Limb (tissue), 2 donors: ENCODE measurements around the gene ARHGEF17.

Experiments used
- DNase-seq, 2 donors: peaks; one replicate each; pipeline ENCODE4 v3.0.0-alpha.2; 2016; ENCODE audit errors: extremely low spot score in 2 of 2

ARHGEF17 gene

DNA sequence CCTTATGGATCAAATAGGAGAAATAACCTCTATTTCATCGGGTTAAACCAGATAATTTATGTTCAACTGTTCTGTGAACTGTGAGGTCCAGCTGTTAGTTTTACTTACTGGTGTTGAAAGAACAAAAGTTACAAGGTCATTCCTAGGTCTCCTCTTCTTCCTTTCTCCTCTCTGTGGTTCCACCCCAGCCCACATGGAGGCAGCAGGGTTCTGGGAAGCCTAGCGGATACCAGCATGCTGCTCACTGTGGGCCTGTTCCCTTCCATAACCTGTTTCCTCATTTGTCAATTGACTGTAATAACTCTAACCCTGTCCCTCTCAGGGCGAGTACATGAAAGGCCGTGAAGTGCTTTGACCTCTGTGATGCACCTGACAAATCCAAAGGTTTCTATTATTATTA lies 96.0 kb downstream of the ARHGEF17 start:
- peak; percentile 37 to 45 for DNase-seq

DNA sequence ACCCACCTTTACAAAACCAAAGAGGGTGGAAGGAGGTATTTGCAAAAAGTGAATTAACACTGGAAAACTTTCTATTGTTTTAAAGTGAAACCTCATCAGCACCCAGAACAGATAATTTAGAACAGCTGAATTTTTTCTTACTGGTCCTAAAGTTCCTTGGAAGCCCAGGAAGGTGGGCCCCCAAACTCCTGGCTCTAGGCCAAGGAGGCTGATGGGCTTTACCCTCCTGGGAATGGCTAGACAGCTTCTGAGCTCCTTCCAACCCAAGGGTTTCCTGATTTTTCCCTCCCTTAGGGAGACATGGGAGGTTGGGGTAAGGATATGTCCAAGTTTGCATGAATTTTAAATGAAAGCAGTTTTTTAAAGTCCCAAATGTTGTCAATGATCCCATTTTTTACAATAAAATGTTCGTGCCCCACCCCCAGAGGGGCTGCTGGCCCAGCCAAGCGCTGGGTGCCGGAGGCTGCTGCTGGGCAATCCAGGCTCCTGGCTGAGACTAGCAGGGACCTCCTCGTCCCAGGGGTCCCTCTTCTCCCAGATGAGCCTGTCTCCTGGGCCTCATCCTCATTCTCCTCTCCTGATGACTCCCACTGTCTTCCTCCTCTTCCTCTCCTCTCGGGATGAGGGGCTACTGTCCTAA lies 96.5 kb downstream of the ARHGEF17 start:
- no peak for DNase-seq

DNA sequence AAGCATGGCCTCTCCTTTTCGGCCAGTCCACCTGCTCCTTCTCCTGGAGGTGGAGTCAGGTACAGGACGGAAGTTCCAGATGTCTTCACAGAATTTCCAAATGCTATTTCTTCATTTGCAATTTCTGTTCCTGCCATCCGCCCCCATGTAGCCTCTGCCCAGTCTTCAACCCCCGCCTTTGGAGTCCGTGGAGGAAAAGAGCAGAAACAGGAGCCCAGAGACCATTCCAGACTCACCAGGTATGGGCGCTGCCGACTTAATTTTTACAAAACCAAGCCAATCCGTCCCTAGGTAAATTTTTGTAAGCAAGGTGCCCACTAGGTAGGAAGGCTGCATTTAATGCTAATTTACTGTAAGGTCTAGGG lies 97.1 kb downstream of the ARHGEF17 start:
- no peak for DNase-seq

DNA sequence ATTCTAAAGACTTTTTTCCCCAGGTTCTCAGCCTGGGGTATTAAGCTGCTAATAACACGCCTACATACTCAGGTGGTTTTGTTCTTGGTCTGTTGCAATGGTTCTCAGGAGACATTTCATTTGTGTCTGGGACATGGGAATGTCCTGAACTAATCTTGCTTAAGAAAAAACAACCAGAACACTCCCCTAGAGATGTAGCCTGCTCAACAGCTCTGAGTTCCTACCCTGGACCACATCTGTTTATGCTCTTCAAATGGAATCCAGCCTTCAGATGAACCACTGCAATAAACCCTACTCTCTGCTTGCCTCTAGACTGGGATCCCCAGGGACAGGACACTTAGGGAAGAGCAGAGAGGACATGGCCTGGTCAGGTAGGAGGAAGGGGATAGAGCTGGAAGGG lies 98.1 kb downstream of the ARHGEF17 start:
- no peak for DNase-seq

DNA sequence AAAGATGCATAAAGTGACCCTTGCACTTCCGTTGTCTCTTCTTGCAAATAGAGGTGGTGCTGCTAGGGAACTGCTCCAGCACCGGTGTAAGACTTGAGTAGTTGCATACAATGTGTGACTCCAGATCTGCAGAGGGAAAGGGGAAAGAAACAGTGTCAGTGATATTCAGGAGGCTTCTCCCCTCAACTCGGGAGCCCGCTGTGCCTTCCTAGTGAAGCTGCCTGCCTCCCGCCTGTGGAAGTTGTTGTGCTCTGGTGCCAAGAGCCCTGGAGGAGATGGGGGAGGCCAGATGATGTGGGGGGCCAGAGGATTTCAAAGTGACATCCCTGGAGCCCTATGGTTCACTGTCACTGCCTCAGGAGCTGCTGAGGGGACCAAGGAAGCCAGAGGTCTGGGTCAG lies 98.5 kb downstream of the ARHGEF17 start:
- no peak for DNase-seq

- no peak for DNase-seq
Measured at GRCh38 chr11:73409431-73409830, 101.4 kb downstream of the ARHGEF17 start.

- no peak for DNase-seq
Measured at GRCh38 chr11:73410627-73411026, 102.6 kb downstream of the ARHGEF17 start.

GRCh38 chr11:73411031-73411430 lies 103.0 kb downstream of the ARHGEF17 start:
- no peak for DNase-seq

DNA sequence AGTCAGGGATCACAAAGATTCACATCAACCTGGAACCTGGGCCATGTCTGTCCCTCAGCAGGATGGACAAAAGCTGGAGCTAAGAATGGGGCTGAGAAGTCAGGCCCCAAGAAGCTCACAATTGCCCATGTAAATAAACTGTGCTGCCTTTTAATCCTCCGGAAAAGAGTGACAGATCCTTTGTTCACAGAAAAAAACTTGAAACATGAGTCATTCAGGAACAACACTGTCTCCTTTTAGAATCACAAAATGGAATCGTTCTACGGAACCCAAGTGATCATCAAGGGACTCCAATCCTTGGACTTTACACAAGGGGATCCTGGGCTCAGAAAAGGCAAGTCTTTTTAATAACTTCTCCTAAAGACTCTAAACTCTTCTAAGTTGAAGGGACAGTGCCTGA lies 104.2 kb downstream of the ARHGEF17 start:
- DNase-seq, result no peak

GRCh38 chr11:73413256-73413655 lies 105.2 kb downstream of the ARHGEF17 start:
- no peak for DNase-seq

GRCh38 chr11:73414977-73415651 lies 107.0 kb downstream of the ARHGEF17 start:
- DNase-seq, result no peak

DNA sequence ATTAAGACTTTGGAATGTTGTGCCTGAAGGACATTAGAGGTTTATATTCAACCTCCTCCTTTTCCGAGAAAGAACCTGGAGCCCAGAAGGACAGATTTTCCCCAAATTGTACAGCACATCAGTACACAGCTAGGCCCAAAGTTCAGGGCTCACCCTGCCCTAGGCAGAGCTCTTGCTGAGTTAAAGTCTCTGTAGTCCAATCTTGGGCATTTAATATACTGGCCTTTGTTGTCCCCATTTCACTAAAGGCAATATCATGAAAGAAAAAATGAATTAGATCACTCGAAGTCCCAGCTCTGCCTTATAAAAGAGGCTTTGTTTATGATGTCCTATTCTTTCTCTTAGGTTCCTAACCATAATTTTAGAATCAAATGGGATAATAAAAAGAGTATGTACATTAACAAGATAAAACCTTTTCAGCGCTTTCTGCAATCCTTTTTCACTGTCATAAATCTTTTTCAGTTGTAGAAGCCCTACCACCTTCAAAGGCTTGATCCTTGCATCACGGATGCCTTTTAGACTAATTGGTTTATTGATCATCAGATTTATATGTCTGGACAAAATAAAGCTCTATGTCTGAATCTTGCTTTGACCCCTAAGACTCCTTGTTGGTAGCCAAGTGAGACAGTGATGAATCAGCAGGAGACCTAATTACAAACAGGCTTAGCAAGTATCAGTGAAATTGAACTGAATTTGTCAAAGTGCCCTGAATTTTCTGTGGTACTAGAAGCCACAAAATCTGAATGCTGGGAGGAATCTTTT lies 108.0 kb downstream of the ARHGEF17 start:
- no peak for DNase-seq

DNA sequence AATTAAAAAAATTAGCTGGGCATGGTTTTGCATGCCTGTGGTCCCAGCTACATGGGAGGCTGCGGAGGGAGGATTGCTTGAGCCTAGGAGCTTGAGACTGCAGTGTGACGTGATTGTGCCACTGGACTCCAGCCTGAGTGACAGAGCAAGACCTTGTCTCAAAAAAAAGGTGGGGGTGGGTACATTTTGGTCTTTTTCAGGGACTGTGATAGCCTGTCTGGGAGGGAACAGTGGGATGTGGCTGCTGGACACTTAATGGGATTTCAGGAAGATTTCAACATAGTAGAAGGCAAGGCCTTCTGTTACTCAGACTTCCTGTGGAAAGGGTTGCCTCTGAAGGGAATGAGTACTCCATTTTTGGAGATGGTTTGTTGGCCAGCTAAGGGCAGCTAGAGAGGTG lies 108.7 kb downstream of the ARHGEF17 start:
- DNase-seq, result no peak
